ENCODE measurements around the gene PCBP3. TPM values are rescaled to one million over a fixed set of nuclear protein-coding genes. Genes with fewer than 3 reads are reported as not detected.
A peak's percentile ranks its signal among the peaks of the same experiment; 100 is the strongest.

The PCBP3 gene
- total RNA-seq, 1 donor from 2014 or later = not detected

DNA sequence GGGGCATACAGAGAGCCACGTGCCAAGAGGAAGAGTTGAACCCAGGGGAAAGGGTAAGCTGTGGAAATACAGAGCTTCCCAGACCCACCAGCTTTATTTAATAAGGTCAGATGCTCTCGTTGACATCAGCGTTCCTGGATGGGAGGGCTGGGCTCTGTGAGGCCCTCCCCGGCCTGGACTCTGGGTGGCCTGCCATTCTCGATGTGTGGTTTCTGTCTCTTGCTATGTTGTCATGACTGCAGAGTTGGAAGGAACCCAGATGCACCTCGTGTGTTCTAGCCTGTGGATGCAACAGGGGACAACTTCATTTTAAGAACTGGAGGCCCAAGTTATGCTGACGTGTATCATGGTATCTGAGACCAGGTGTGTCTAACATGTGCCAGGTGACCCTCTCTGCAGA lies 101.7 kb downstream of the PCBP3 start:
- TF ChIP-seq, protein P1, sequence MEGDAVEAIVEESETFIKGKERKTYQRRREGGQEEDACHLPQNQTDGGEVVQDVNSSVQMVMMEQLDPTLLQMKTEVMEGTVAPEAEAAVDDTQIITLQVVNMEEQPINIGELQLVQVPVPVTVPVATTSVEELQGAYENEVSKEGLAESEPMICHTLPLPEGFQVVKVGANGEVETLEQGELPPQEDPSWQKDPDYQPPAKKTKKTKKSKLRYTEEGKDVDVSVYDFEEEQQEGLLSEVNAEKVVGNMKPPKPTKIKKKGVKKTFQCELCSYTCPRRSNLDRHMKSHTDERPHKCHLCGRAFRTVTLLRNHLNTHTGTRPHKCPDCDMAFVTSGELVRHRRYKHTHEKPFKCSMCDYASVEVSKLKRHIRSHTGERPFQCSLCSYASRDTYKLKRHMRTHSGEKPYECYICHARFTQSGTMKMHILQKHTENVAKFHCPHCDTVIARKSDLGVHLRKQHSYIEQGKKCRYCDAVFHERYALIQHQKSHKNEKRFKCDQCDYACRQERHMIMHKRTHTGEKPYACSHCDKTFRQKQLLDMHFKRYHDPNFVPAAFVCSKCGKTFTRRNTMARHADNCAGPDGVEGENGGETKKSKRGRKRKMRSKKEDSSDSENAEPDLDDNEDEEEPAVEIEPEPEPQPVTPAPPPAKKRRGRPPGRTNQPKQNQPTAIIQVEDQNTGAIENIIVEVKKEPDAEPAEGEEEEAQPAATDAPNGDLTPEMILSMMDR (IDR thresholded peaks at IDR 0.05; ENCODE audit: insufficient read depth, low read length, severe bottlenecking) = no peak
- H3K4me3 ChIP-seq (ENCODE audit: low read depth, low read length) = no peak overlapping the region
- DNase-seq (ENCODE audit: low read depth) (no peak), FAIRE-seq (no peak)
- H3K27me3 ChIP-seq (ENCODE audit: control insufficient read depth, insufficient read depth, low read length) = no peaks in the 10 kb centered on the region
- H3K36me3 ChIP-seq (ENCODE audit: control insufficient read depth, insufficient read depth, low read length) = no peaks in the 10 kb centered on the region

DNA sequence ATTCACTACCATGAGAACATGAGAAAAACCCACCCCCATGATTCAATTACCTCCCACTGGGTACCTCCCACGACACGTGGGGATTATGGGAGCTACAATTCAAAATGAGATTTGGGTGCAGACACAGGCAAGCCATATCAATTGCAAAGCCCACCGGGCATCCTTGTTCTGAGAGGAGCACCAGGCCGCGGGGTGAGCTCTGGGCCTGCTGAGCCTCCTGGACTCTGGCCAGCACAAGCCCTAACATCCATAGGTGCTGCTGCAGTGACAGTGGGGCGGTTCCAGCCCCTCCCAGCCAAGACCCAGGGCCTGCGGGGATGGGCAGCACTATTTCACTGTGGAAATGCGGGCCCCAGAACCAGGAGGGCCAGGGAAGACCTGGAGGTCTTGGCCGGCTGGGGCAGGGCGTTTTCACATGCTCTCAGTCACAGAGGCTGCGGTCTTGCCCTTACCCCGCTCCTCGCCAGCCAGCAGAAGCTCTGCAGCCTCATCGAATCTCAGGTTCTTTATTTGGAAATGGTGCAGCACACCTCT lies 103.8 kb downstream of the PCBP3 start:
- H3K4me3 ChIP-seq (ENCODE audit: low read depth, low read length) = no peak overlapping the region
- no peaks in the 10 kb centered on the region for H3K27me3 ChIP-seq (ENCODE audit: control insufficient read depth, insufficient read depth, low read length)
- H3K36me3 ChIP-seq (ENCODE audit: control insufficient read depth, insufficient read depth, low read length) = no peaks in the 10 kb centered on the region
- no peak for FAIRE-seq
- TF ChIP-seq, protein P1 (IDR thresholded peaks at IDR 0.05; ENCODE audit: insufficient read depth, low read length, severe bottlenecking) = no peak
- DNase-seq (ENCODE audit: low read depth) = no peak

DNA sequence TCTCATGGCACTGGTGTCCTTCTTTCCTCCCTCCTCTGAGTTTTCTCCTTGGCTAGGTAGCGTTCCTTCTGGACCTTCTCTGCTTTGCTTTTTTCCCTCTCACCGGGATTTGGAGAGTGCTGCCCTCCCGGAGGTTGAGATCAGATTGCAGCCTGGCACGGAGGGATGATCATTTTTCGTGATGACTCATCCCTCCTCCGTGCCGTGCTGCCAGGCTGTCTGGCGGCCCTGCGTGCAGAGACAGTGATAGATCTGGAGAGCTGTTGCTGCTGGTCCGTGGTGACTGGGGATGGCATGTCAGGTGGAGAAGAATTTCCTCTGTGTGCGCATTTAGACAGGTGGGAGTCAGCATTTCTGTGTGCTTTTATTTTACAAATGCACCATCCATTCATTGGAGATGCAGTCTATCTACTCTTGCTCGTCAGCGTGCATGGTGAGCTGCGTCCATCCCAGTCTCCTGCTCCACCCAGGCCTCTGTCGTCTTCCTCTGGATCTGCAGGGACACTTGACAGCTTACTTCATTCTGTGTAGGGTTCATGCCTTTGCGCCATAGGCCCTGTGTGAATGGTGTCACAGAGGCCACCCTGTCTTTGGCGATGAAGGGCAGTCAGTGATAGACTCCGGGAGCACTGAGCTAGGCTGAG lies 104.4 kb downstream of the PCBP3 start:
- Histone ChIP-seq H3K27me3 (ENCODE audit: control insufficient read depth, insufficient read depth, low read length) (no peaks in the 10 kb centered on the region), H3K4me3 (ENCODE audit: low read depth, low read length) (no peak overlapping the region), H3K36me3 (ENCODE audit: control insufficient read depth, insufficient read depth, low read length) (no peaks in the 10 kb centered on the region)
- TF ChIP-seq, protein P1 (IDR thresholded peaks at IDR 0.05; ENCODE audit: insufficient read depth, low read length, severe bottlenecking) = no peak
- DNase-seq (ENCODE audit: low read depth) (peak; percentile 19), FAIRE-seq (no peak)

DNA sequence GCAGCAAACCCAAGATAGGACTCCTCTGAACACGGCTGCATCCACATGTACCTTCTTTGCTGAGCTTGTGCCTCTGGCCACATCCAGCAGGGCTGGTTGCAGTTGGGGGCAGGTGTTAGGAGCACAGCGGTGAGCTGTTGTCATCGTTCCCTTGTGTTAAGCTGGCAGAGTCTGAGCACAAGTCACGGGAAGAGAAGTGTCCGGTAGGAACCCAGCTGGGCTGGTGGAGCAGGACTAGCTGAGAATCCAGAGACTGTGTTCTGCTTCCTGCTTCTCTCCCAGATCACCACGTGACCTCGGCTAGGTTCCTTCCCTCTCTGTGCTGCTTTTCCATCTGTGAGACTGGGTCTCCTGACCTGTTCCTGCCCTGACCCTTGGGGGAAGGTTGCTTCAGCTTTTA lies 105.1 kb downstream of the PCBP3 start:
- TF ChIP-seq, protein P1 (IDR thresholded peaks at IDR 0.05; ENCODE audit: insufficient read depth, low read length, severe bottlenecking) = no peak
- FAIRE-seq = no peak
- no peak for DNase-seq (ENCODE audit: low read depth)
- H3K4me3 ChIP-seq (ENCODE audit: low read depth, low read length) = no peak overlapping the region
- H3K27me3 ChIP-seq (ENCODE audit: control insufficient read depth, insufficient read depth, low read length) = no peaks in the 10 kb centered on the region
- H3K36me3 ChIP-seq (ENCODE audit: control insufficient read depth, insufficient read depth, low read length) = no peaks in the 10 kb centered on the region

DNA sequence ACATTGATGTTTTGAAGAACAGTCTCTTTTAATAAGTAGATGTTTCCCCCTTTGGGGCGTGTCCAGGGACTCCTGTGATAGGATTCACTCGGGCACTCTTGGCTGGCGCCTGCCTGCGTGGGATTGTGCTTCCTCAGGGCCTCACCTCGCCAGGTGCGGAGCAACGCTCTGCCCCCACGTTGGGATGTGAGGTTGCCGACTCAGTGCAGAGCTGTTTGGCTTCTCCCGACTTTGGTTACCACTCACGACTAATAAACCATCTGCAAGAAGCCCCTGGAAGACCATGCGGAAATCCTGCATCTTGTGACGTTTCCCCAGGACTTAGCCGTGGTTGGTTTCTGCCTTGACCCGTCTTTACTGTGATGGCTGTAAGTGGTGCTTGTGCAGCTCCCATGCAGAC lies 106.4 kb downstream of the PCBP3 start:
- H3K36me3 ChIP-seq (ENCODE audit: control insufficient read depth, insufficient read depth, low read length) = no peaks in the 10 kb centered on the region
- TF ChIP-seq, protein P1 (IDR thresholded peaks at IDR 0.05; ENCODE audit: insufficient read depth, low read length, severe bottlenecking) = no peak
- no peaks in the 10 kb centered on the region for H3K27me3 ChIP-seq (ENCODE audit: control insufficient read depth, insufficient read depth, low read length)
- DNase-seq (ENCODE audit: low read depth) (no peak), FAIRE-seq (no peak)
- no peak overlapping the region for H3K4me3 ChIP-seq (ENCODE audit: low read depth, low read length)

- FAIRE-seq (no peak), DNase-seq (ENCODE audit: low read depth) (no peak)
- Histone ChIP-seq H3K36me3 (ENCODE audit: control insufficient read depth, insufficient read depth, low read length) (no peaks in the 10 kb centered on the region), H3K4me3 (ENCODE audit: low read depth, low read length) (no peak overlapping the region), H3K27me3 (ENCODE audit: control insufficient read depth, insufficient read depth, low read length) (no peaks in the 10 kb centered on the region)
- TF ChIP-seq, protein P1 (IDR thresholded peaks at IDR 0.05; ENCODE audit: insufficient read depth, low read length, severe bottlenecking) = no peak
Observed at GRCh38 chr21:45750936-45751335, 107.4 kb downstream of the PCBP3 start.

All from bronchial epithelial cell (primary cell).